GM12878 (cell line): Measurements from ENCODE around the gene CLASP1. TPM values are rescaled to one million over a fixed set of nuclear protein-coding genes. Genes with fewer than 3 reads are reported as not detected.

Experiments used
- ATAC-seq: fragments of 200-7000 bp; cut with Tn5 transposase; 3 replicates; pipeline ENCODE4 v1.9.1; 2020; ENCODE audit warnings: mild to moderate bottlenecking, moderate library complexity
- BruUV-seq: library from RNA; stranded (reverse); fragments of 400-500 nt; replicated peaks from 2 replicates; lab custom pipeline; 2021; lab: Mats Ljungman, UMichigan
- CTCF ChIA-PET: fragments of 300-600 bp; sonication (Branson Sonifier 250); formaldehyde crosslinking; extraction: SDS; loops from one replicate; lab custom pipeline; 2021; ENCODE audit warnings: inconsistent platforms; lab: Yijun Ruan, JAX
- POLR2A ChIA-PET: fragments of 350-600 bp; formaldehyde crosslinking; extraction: SDS; loops from one replicate; lab custom pipeline; 2021; ENCODE audit warnings: inconsistent platforms; lab: Charles Lee
- RAD21 ChIA-PET: fragments of 300-600 bp; sonication (Branson Sonifier 250); formaldehyde crosslinking; loops from one replicate; lab custom pipeline; 2023; ENCODE audit warnings: antibody characterized with exemption; ENCODE audit not compliant: unreplicated experiment; lab: Charles Lee
- SMC1A ChIA-PET: fragments of 300-600 bp; sonication (Branson Sonifier 250); formaldehyde crosslinking; loops from one replicate; lab custom pipeline; 2023; ENCODE audit not compliant: unreplicated experiment, uncharacterized antibody; lab: Charles Lee
- DNase-seq: peaks from one replicate; pipeline ENCODE4 v3.0.0-alpha.2; 2011; ENCODE audit warnings: low read depth, low spot score
- FAIRE-seq: peaks from 3 replicates; lab custom pipeline; 2011; peaks lifted over from hg19 to GRCh38; lab: Jason Lieb, UNC
- H2AFZ ChIP-seq: 2 replicates; pipeline ENCODE4 v1.6.0; 2011; ENCODE audit warnings: low read depth, low read length, control low read depth; ENCODE audit not compliant: control insufficient read depth
- H3K27ac ChIP-seq: 2 replicates; pipeline ENCODE4 v1.5.1; 2011; ENCODE audit warnings: control low read depth; ENCODE audit not compliant: control insufficient read depth, insufficient read depth
- H3K27me3 ChIP-seq, 2 experiments: replicated peaks in 1 of 2; 2 replicates each; pipeline versions ENCODE4 v1.6.0 to v1.6.1; 2011; ENCODE audit warnings: low read length in 1 of 2; ENCODE audit not compliant: control insufficient read depth in 2 of 2, insufficient read depth in 2 of 2
- H3K36me3 ChIP-seq, 2 experiments: 2 replicates each; pipeline ENCODE4 v1.5.1; 2011; ENCODE audit warnings: low read length in 1 of 2; ENCODE audit not compliant: control insufficient read depth in 2 of 2, insufficient read depth in 2 of 2
- H3K4me1 ChIP-seq: 2 replicates; pipeline ENCODE4 v1.6.1; 2011; ENCODE audit warnings: mild to moderate bottlenecking, low read length, moderate library complexity, mixed read lengths; ENCODE audit not compliant: control insufficient read depth, insufficient read depth
- H3K4me2 ChIP-seq: 2 replicates; pipeline ENCODE4 v1.6.0; 2011; ENCODE audit warnings: control low read depth; ENCODE audit not compliant: control insufficient read depth, insufficient read depth
- H3K4me3 ChIP-seq: fragments of 200-600 bp; sonication (generic); 2 replicates; pipeline ENCODE4 v1.5.1; 2016
- H3K79me2 ChIP-seq: 2 replicates; pipeline ENCODE4 v1.6.0; 2011; ENCODE audit warnings: low read length; ENCODE audit not compliant: control insufficient read depth, insufficient read depth
- H3K9ac ChIP-seq: 2 replicates; pipeline ENCODE4 v1.8.0; 2011; ENCODE audit warnings: low read length, control low read depth, mixed read lengths; ENCODE audit not compliant: control insufficient read depth, insufficient read depth
- H3K9me3 ChIP-seq: replicated peaks from 3 replicates; pipeline ENCODE4 v1.5.1; 2011; ENCODE audit warnings: mild to moderate bottlenecking, low read length; ENCODE audit not compliant: control insufficient read depth, insufficient read depth
- H4K20me1 ChIP-seq: 2 replicates; pipeline ENCODE4 v1.6.0; 2011; ENCODE audit not compliant: control insufficient read depth, insufficient read depth
- BCL11A ChIP-seq: IDR thresholded peaks from 2 replicates; pipeline ENCODE4 v1.6.1; 2011; ENCODE audit warnings: low read depth, low read length
- HDAC2 ChIP-seq: fragments of 200-600 bp; sonication (generic); IDR thresholded peaks from 2 replicates; pipeline ENCODE4 v1.6.1; 2017
- HDGF ChIP-seq: fragments of 450-650 bp; IDR thresholded peaks from 2 replicates; pipeline ENCODE4 v1.6.1; 2016; ENCODE audit warnings: antibody characterized with exemption
- JUNB ChIP-seq: IDR thresholded peaks from 2 replicates; pipeline ENCODE4 v1.6.1; 2016; ENCODE audit warnings: antibody characterized with exemption, mild to moderate bottlenecking
- JUND ChIP-seq: IDR thresholded peaks from 2 replicates; pipeline ENCODE4 v1.6.1; 2012; ENCODE audit warnings: low read depth, mild to moderate bottlenecking, low read length, improper control_type of control experiment, moderate library complexity
- MTA2 ChIP-seq: fragments of 450-650 bp; IDR thresholded peaks from 2 replicates; pipeline ENCODE4 v1.6.1; 2016; ENCODE audit warnings: low read depth, mild to moderate bottlenecking, moderate library complexity
- MXI1 ChIP-seq: fragments of 150-350 bp; IDR thresholded peaks from 2 replicates; pipeline ENCODE4 v1.6.1; 2011; ENCODE audit warnings: low read depth, mild to moderate bottlenecking, inconsistent platforms, low read length, improper control_type of control experiment
- PAX5 ChIP-seq: IDR thresholded peaks from 2 replicates; pipeline ENCODE4 v1.6.1; 2011; ENCODE audit warnings: low read depth, low read length, borderline replicate concordance
- PAX8 ChIP-seq: fragments of 450-650 bp; IDR thresholded peaks from 2 replicates; pipeline ENCODE4 v1.6.1; 2017; ENCODE audit warnings: mild to moderate bottlenecking, moderate library complexity
- PML ChIP-seq: IDR thresholded peaks from 2 replicates; pipeline ENCODE4 v1.6.1; 2012; ENCODE audit warnings: low read length, inconsistent platforms
- RELA ChIP-seq: fragments of 450-650 bp; IDR thresholded peaks from 2 replicates; pipeline ENCODE4 v1.8.0; 2014; ENCODE audit warnings: borderline replicate concordance; ENCODE audit not compliant: partially characterized antibody
- SPI1 ChIP-seq: IDR thresholded peaks from 2 replicates; pipeline ENCODE4 v1.6.1; 2011; ENCODE audit warnings: low read depth, mild to moderate bottlenecking, low read length, moderate library complexity, borderline replicate concordance; ENCODE audit not compliant: insufficient read depth
- SREBF1 ChIP-seq: IDR thresholded peaks from 2 replicates; pipeline ENCODE4 v1.6.1; 2012; ENCODE audit warnings: mild to moderate bottlenecking, low read length
- ZBED1 ChIP-seq: IDR thresholded peaks from 2 replicates; pipeline ENCODE4 v1.6.1; 2016; ENCODE audit warnings: borderline replicate concordance
- WGBS: methylation state at CpG from one replicate; pipeline ENCODE4 v1.1.6; 2016; ENCODE audit warnings: low lambda C conversion rate; ENCODE audit not compliant: insufficient replicate concordance, insufficient coverage; ENCODE audit errors: missing lambda C conversion rate; 5-methylcytosine and 5-hydroxymethylcytosine counted together
- in situ Hi-C: fragments of 300-500 bp; cut with MboI; formaldehyde crosslinking; loops from 9 replicates; pipeline ENCODE4 v1.14.3; 2018; ENCODE audit warnings: mixed read lengths
- intact Hi-C: fragments of 100-400 bp; cut with micrococcal nuclease; formaldehyde crosslinking; loops from one replicate; pipeline ENCODE4 v1.14.2; 2022; ENCODE audit not compliant: unreplicated experiment
- polyA plus RNA-seq, 11 experiments: library from polyadenylated mRNA; depleted of rRNA in 4 of 11; unstranded in 6 of 11; stranded (reverse) in 5 of 11; fragments of >200 nt; fragmentation: Nextera tagmentation in 4 of 11; fragmentation: Illumina TruSeq in 1 of 11; extraction: Ambion mirVana in 4 of 11; extraction: Trizol in 1 of 11; gene quantifications; 1 replicate in 1 of 11; 2 replicates in 10 of 11; pipeline versions ENCODE4 v1.2.1 to v1.2.3, GENCODE V29; 2011 to 2016; ENCODE audit warnings: inconsistent platforms in 2 of 11, missing spikeins in 2 of 11, low read depth in 1 of 11
- total RNA-seq, 4 experiments: library from RNA; depleted of rRNA in 3 of 4; stranded (reverse); fragments of >200 nt in 3 of 4; fragmentation: Illumina TruSeq in 1 of 4; extraction: Trizol in 1 of 4; gene quantifications; 2 replicates each; pipeline versions ENCODE4 v1.2.1 to v1.2.3, GENCODE V29; 2013 to 2021
- TF ChIP-seq, protein P1 (sequence below): fragments of 450-650 bp; IDR thresholded peaks from 2 replicates; pipeline ENCODE4 v1.6.1; 2017; ENCODE audit warnings: borderline replicate concordance
- TF ChIP-seq, protein P2 (sequence below): fragments of 450-650 bp; IDR thresholded peaks from 2 replicates; pipeline ENCODE4 v1.6.1; 2016; ENCODE audit warnings: mild to moderate bottlenecking
- TF ChIP-seq, protein P3 (sequence below): IDR thresholded peaks from 2 replicates; pipeline ENCODE4 v1.6.1; 2011; ENCODE audit warnings: borderline replicate concordance, low read depth, mild to moderate bottlenecking, moderate library complexity, mixed read lengths, low read length; ENCODE audit not compliant: insufficient read depth; ENCODE audit errors: extremely low read length
- TF ChIP-seq, protein P4 (sequence below), 3 experiments: IDR thresholded peaks in 2 of 3; conservative IDR thresholded peaks in 1 of 3; 2 replicates each; pipeline ENCODE4 v1.5.1; 2011; ENCODE audit warnings: low read depth in 3 of 3, low read length in 3 of 3, mild to moderate bottlenecking in 3 of 3, control low read depth in 2 of 3, moderate library complexity in 2 of 3, inconsistent platforms in 1 of 3, mixed read lengths in 1 of 3; ENCODE audit not compliant: control insufficient read depth in 2 of 3, insufficient read depth in 1 of 3; ENCODE audit errors: extremely low read depth in 1 of 3

Gene CLASP1
- total and polyA plus RNA-seq, 10 of the 15 experiments (the other 5 are each of a cell fraction or from before 2014, with no cell fraction given) = 1.4 to 62.4 (median 32.9) TPM

DNA sequence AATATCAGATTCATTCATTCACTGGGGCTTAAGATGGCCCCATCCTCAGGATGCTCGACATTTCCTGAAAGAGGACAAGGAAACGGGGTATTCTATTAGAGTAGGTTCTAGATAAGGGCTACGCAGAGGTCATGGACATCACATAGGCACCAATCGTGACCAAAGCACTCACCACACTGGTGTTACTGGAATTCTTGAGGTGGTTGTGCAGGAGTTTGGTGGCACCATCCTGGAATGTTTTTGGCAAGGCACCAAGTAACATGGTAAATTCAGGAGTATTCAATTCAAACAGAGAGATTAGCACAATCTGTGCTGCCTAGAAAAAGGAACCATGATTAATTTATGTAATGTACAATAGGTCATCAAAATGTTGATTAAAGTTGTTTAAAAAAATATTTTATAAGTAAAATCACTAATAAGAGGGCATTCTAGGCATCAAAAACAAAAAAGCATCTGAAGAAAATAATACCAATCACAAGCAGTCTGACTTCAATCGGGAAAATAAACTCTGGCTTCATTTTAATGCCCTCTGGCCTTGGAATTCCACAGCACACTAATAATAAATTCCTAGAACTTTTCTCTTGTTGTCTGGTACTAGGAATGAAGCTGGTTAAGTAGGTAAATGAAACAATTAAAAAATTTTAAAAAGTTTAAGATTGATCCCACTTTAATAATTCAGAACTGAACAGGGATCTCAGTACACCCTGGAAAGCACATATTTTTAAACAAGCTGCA, 261.5 kb downstream of the CLASP1 start (continued):
- TF ChIP-seq PAX8 = no peak
- TF ChIP-seq RELA = no peak
- TF ChIP-seq PML = no peak
- no peak for TF ChIP-seq ZBED1
- TF ChIP-seq, all 136 proteins: peak for 0

DNA sequence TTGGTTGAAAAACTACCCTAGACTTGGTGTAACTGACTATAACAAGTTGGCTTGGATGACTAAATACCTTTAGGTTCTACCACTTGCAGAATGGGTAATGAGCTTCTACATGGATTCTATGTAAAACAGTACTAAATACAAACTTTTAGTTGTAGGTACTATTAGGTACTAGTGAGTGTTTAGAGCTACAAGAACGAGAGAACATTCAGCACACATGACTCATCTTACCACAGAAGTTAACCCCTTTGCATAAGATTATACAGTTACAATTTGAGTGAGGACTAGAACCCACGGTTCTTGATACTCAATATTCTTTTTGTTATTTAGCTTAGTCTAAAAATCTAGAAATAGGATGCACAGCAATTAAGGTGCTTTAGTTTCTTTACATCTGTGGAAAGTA, 262.6 kb downstream of the CLASP1 start:
- FAIRE-seq (no peak), ATAC-seq (no peak)
- intact Hi-C loops = no loop called here
- TF ChIP-seq, protein P1, sequence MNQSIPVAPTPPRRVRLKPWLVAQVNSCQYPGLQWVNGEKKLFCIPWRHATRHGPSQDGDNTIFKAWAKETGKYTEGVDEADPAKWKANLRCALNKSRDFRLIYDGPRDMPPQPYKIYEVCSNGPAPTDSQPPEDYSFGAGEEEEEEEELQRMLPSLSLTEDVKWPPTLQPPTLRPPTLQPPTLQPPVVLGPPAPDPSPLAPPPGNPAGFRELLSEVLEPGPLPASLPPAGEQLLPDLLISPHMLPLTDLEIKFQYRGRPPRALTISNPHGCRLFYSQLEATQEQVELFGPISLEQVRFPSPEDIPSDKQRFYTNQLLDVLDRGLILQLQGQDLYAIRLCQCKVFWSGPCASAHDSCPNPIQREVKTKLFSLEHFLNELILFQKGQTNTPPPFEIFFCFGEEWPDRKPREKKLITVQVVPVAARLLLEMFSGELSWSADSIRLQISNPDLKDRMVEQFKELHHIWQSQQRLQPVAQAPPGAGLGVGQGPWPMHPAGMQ = no peak
- no peak for TF ChIP-seq MTA2
- TF ChIP-seq, protein P2, sequence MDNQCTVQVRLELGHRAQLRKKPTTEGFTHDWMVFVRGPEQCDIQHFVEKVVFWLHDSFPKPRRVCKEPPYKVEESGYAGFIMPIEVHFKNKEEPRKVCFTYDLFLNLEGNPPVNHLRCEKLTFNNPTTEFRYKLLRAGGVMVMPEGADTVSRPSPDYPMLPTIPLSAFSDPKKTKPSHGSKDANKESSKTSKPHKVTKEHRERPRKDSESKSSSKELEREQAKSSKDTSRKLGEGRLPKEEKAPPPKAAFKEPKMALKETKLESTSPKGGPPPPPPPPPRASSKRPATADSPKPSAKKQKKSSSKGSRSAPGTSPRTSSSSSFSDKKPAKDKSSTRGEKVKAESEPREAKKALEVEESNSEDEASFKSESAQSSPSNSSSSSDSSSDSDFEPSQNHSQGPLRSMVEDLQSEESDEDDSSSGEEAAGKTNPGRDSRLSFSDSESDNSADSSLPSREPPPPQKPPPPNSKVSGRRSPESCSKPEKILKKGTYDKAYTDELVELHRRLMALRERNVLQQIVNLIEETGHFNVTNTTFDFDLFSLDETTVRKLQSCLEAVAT = no peak
- TF ChIP-seq SREBF1 = no peak
- no peak for TF ChIP-seq BCL11A
- no peak for TF ChIP-seq PAX5
- TF ChIP-seq MXI1 = no peak
- TF ChIP-seq JUND = no peak
- no peak for TF ChIP-seq JUNB
- TF ChIP-seq HDAC2 = no peak
- no peak for TF ChIP-seq HDGF
- no peak for TF ChIP-seq SPI1
- TF ChIP-seq, protein P3, sequence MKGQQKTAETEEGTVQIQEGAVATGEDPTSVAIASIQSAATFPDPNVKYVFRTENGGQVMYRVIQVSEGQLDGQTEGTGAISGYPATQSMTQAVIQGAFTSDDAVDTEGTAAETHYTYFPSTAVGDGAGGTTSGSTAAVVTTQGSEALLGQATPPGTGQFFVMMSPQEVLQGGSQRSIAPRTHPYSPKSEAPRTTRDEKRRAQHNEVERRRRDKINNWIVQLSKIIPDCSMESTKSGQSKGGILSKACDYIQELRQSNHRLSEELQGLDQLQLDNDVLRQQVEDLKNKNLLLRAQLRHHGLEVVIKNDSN = no peak
- TF ChIP-seq, protein P4, sequence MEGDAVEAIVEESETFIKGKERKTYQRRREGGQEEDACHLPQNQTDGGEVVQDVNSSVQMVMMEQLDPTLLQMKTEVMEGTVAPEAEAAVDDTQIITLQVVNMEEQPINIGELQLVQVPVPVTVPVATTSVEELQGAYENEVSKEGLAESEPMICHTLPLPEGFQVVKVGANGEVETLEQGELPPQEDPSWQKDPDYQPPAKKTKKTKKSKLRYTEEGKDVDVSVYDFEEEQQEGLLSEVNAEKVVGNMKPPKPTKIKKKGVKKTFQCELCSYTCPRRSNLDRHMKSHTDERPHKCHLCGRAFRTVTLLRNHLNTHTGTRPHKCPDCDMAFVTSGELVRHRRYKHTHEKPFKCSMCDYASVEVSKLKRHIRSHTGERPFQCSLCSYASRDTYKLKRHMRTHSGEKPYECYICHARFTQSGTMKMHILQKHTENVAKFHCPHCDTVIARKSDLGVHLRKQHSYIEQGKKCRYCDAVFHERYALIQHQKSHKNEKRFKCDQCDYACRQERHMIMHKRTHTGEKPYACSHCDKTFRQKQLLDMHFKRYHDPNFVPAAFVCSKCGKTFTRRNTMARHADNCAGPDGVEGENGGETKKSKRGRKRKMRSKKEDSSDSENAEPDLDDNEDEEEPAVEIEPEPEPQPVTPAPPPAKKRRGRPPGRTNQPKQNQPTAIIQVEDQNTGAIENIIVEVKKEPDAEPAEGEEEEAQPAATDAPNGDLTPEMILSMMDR (IDR thresholded peaks at IDR 0.05 in 2 of 3, conservative IDR thresholded peaks at IDR 0.05 in 1 of 3; ENCODE audit: control insufficient read depth in 2 of 3, extremely low read depth in 1 of 3, insufficient read depth in 1 of 3, low read depth in 3 of 3, low read length in 3 of 3) = no peak

More for the DNA sequence above, 262.6 kb downstream of the CLASP1 start:
- no peak overlapping the region for H3K4me2 ChIP-seq
- peaks cover 16 to 35% of the 10 kb centered on the region in 2 experiments for H3K36me3 ChIP-seq
- WGBS = 3% methylated on average over 2 of the region's 2 CpGs
- BruUV-seq = no TSS peak
- in situ Hi-C loops = no loop called here
- no peak overlapping the region for H3K4me3 ChIP-seq
- H3K9ac ChIP-seq = no peak overlapping the region
- ChIA-PET POLR2A (no interaction called here), CTCF (interaction anchor here (1.1 kb wide), 1 partner anchor 31 kb away, joined by 3 read pairs; no protein-coding TSS in a partner anchor), SMC1A (interaction anchor here (0.7 to 0.9 kb wide), 2 partner anchors 9 to 30 kb away, joined by 3 read pairs; no protein-coding TSS in a partner anchor), RAD21 (no interaction called here)
- no peak overlapping the region for H2AFZ ChIP-seq
- H3K27ac ChIP-seq = no peak overlapping the region
- H3K27me3 ChIP-seq = no peaks in the 10 kb centered on the region
- H3K9me3 ChIP-seq = no peaks in the 10 kb centered on the region
- peaks cover 3% of the 10 kb centered on the region; the same call in 1 of the 2 replicates for H3K4me1 ChIP-seq
- H4K20me1 ChIP-seq = no peaks in the 10 kb centered on the region
- DNase-seq = no peak
- no peaks in the 10 kb centered on the region for H3K79me2 ChIP-seq
